Sigmoid colon (tissue), 7 donors: ENCODE measurements around the gene KCTD20. TPM values are rescaled to one million over a fixed set of nuclear protein-coding genes. Genes with fewer than 3 reads are reported as not detected.

ENCODE experiments used
- DNase-seq: peaks from one replicate; pipeline ENCODE4 v3.0.0-alpha.2; 2019
- H3K27ac ChIP-seq, 4 donors: fragments of 200-600 bp; sonication (generic); one replicate each; pipeline ENCODE4 v1.5.1; 2016 to 2019; ENCODE audit warnings: mild to moderate bottlenecking in 1 of 4
- H3K27me3 ChIP-seq, 3 donors: fragments of 200-600 bp; sonication (generic); one replicate each; pipeline ENCODE4 v1.5.1; 2019; ENCODE audit warnings: mild to moderate bottlenecking in 1 of 3
- H3K36me3 ChIP-seq, 4 donors: fragments of 200-600 bp; sonication (generic); one replicate each; pipeline ENCODE4 v1.5.1; 2016 to 2019
- H3K4me1 ChIP-seq, 4 donors: fragments of 200-600 bp; sonication (generic); one replicate each; pipeline ENCODE4 v1.5.1; 2017 to 2019
- H3K4me3 ChIP-seq, 4 donors: fragments of 200-600 bp; sonication (generic); one replicate each; pipeline ENCODE4 v1.5.1; 2017 to 2019; ENCODE audit warnings: mild to moderate bottlenecking in 2 of 4, moderate library complexity in 1 of 4
- H3K9me3 ChIP-seq, 4 donors: fragments of 200-600 bp in 3 of 4; sonication (generic) in 3 of 4; one replicate each; pipeline versions ENCODE4 v1.5.1 to v1.6.1; 2013 to 2019
- CTCF ChIP-seq, 4 experiments: fragments of 450-650 bp in 3 of 4; fragments of 200-600 bp in 1 of 4; IDR thresholded peaks; one replicate each; pipeline ENCODE4 v1.5.1; 2016 to 2019; ENCODE audit warnings: antibody characterized with exemption in 4 of 4, mild to moderate bottlenecking in 3 of 4, moderate library complexity in 2 of 4
- EP300 ChIP-seq, 4 donors: sonication (generic); formaldehyde crosslinking; IDR thresholded peaks; one replicate each; pipeline ENCODE4 v1.6.1; 2017; ENCODE audit warnings: antibody characterized with exemption in 4 of 4
- POLR2A ChIP-seq, 2 donors: fragments of 450-650 bp; IDR thresholded peaks; one replicate each; pipeline ENCODE4 v1.6.1; 2016; ENCODE audit warnings: antibody characterized with exemption in 2 of 2, mild to moderate bottlenecking in 2 of 2, moderate library complexity in 2 of 2
- POLR2AphosphoS5 ChIP-seq, 4 donors: sonication (generic); formaldehyde crosslinking; IDR thresholded peaks; one replicate each; pipeline ENCODE4 v1.6.1; 2017; ENCODE audit warnings: antibody characterized with exemption in 4 of 4
- WGBS, 2 donors: extraction: QIAGEN DNeasy Blood & Tissue Kit; methylation state at CpG; one replicate each; pipeline ENCODE4 v1.1.7; 2013; 5-methylcytosine and 5-hydroxymethylcytosine counted together
- intact Hi-C: fragments of 100-400 bp; cut with DNase I; formaldehyde crosslinking; loops from one replicate; pipeline ENCODE4 v1.15.1; 2023
- polyA plus RNA-seq, 3 donors: library from polyadenylated mRNA; stranded (reverse); fragments of 200-250 nt; gene quantifications; one replicate each; pipeline ENCODE4 v1.2.3, GENCODE V29; 2013
- total RNA-seq, 4 donors: library from RNA; depleted of rRNA; stranded (reverse); fragments of >200 nt; gene quantifications; one replicate each; pipeline ENCODE4 v1.1.0, GENCODE V29; 2016
- donor health status: healthy with polysubstance abuse.
- donor health status: Bipolar disorder and iron deficiency.
- donor health status: healthy.

Gene KCTD20
- total and polyA plus RNA-seq, 7 donors = 12.0 to 71.3 (median 48.5) TPM

- Histone ChIP-seq H3K27ac (peak overlapping the region in 1 of 4 donors; percentile 9), H3K4me1 (peaks cover 0 to 9% (median 0%) of the 10 kb centered on the region in 4 donors), H3K4me3 (no peak overlapping the region), H3K27me3 (no peaks in the 10 kb centered on the region), H3K36me3 (peaks cover 10 to 69% (median 24%) of the 10 kb centered on the region in 4 donors), H3K9me3 (no peaks in the 10 kb centered on the region)
- WGBS, 2 donors = 78 to 83% methylated on average over 2 of the region's 2 CpGs
- intact Hi-C loops = no loop called here
- TF ChIP-seq CTCF (IDR thresholded peaks at IDR 0.05) = no peak
- TF ChIP-seq EP300 (IDR thresholded peaks at IDR 0.05) = no peak
- no peak for TF ChIP-seq POLR2AphosphoS5 (IDR thresholded peaks at IDR 0.05)
- no peak for TF ChIP-seq POLR2A (IDR thresholded peaks at IDR 0.05)
- DNase-seq = no peak
Measured at GRCh38 chr6:36493859-36494258, 51.1 kb downstream of the KCTD20 start.

GRCh38 chr6:36495086-36495485, 52.3 kb downstream of the KCTD20 start:
- 29 to 85% methylated on average over 5 of the region's 5 CpGs for WGBS, 2 donors
- intact Hi-C loops = no loop called here
- Histone ChIP-seq H3K4me1 (no peaks in the 10 kb centered on the region), H3K27me3 (no peaks in the 10 kb centered on the region), H3K9me3 (no peaks in the 10 kb centered on the region), H3K27ac (no peak overlapping the region), H3K36me3 (peaks cover 10 to 74% (median 24%) of the 10 kb centered on the region in 4 donors), H3K4me3 (no peak overlapping the region)
- no peak for DNase-seq
- no peak for TF ChIP-seq EP300 (IDR thresholded peaks at IDR 0.05)
- TF ChIP-seq CTCF (IDR thresholded peaks at IDR 0.05) = no peak
- no peak for TF ChIP-seq POLR2AphosphoS5 (IDR thresholded peaks at IDR 0.05)
- no peak for TF ChIP-seq POLR2A (IDR thresholded peaks at IDR 0.05)

GRCh38 chr6:36499918-36500317, 57.1 kb downstream of the KCTD20 start:
- H3K27ac ChIP-seq = no peak overlapping the region
- no peaks in the 10 kb centered on the region for H3K9me3 ChIP-seq
- no peak for DNase-seq
- TF ChIP-seq EP300 (IDR thresholded peaks at IDR 0.05) = no peak
- WGBS, 2 donors = 70 to 93% methylated on average over 4 of the region's 4 CpGs
- intact Hi-C loops = no loop called here
- no peaks in the 10 kb centered on the region for H3K4me1 ChIP-seq
- no peaks in the 10 kb centered on the region for H3K27me3 ChIP-seq
- no peak overlapping the region for H3K4me3 ChIP-seq
- peaks cover 4 to 81% (median 24%) of the 10 kb centered on the region in 4 donors for H3K36me3 ChIP-seq

- peaks cover 0 to 81% (median 15%) of the 10 kb centered on the region in 4 donors for H3K36me3 ChIP-seq
- intact Hi-C loops = no loop called here
Measured at GRCh38 chr6:36501686-36502085, 58.9 kb downstream of the KCTD20 start.

GRCh38 chr6:36504181-36504580, 61.4 kb downstream of the KCTD20 start:
- WGBS, 2 donors = 25 to 74% methylated on average over 3 of the region's 3 CpGs
- no peak for DNase-seq
- intact Hi-C loops = no loop called here

More at GRCh38 chr6:36501686-36502085, 58.9 kb downstream of the KCTD20 start:
- TF ChIP-seq POLR2A (IDR thresholded peaks at IDR 0.05) = no peak
- no peak for TF ChIP-seq CTCF (IDR thresholded peaks at IDR 0.05)
- TF ChIP-seq POLR2AphosphoS5 (IDR thresholded peaks at IDR 0.05) = no peak
- TF ChIP-seq EP300 (IDR thresholded peaks at IDR 0.05) = no peak
- H3K4me1 ChIP-seq = no peaks in the 10 kb centered on the region
- no peaks in the 10 kb centered on the region for H3K27me3 ChIP-seq
- H3K27ac ChIP-seq = no peak overlapping the region
- H3K9me3 ChIP-seq = no peaks in the 10 kb centered on the region
- no peak for DNase-seq
- 81 to 86% methylated on average over 6 of the region's 6 CpGs for WGBS, 2 donors
- no peak overlapping the region for H3K4me3 ChIP-seq

GRCh38 chr6:36504982-36505381, 62.2 kb downstream of the KCTD20 start:
- no peaks in the 10 kb centered on the region for H3K27me3 ChIP-seq
- 96% methylated on average over 2 of the region's 2 CpGs for WGBS, 2 donors
- no peaks in the 10 kb centered on the region for H3K4me1 ChIP-seq
- peaks cover 0 to 66% (median 5%) of the 10 kb centered on the region in 4 donors for H3K36me3 ChIP-seq
- H3K27ac ChIP-seq = no peak overlapping the region
- H3K4me3 ChIP-seq = no peak overlapping the region
- intact Hi-C loops = no loop called here
- no peaks in the 10 kb centered on the region for H3K9me3 ChIP-seq
- no peak for DNase-seq
- TF ChIP-seq CTCF (IDR thresholded peaks at IDR 0.05) (no peak), POLR2AphosphoS5 (IDR thresholded peaks at IDR 0.05) (no peak), POLR2A (IDR thresholded peaks at IDR 0.05) (no peak), EP300 (IDR thresholded peaks at IDR 0.05) (no peak)

More at GRCh38 chr6:36504181-36504580, 61.4 kb downstream of the KCTD20 start:
- no peak overlapping the region for H3K27ac ChIP-seq
- no peaks in the 10 kb centered on the region for H3K4me1 ChIP-seq
- no peaks in the 10 kb centered on the region for H3K9me3 ChIP-seq
- no peaks in the 10 kb centered on the region for H3K27me3 ChIP-seq
- H3K36me3 ChIP-seq = peaks cover 0 to 70% (median 5%) of the 10 kb centered on the region in 4 donors
- no peak overlapping the region for H3K4me3 ChIP-seq
- TF ChIP-seq POLR2AphosphoS5 (IDR thresholded peaks at IDR 0.05) (no peak), EP300 (IDR thresholded peaks at IDR 0.05) (no peak), POLR2A (IDR thresholded peaks at IDR 0.05) (no peak)
